Measurements from ENCODE around the gene EMD.
A peak's percentile ranks its signal among the peaks of the same experiment; 100 is the strongest.
"Not testable (repeated sequence)": the region's sequence is repeated elsewhere in the genome, so short reads cannot be mapped to it uniquely, and the experiment has no call there.

EMD gene

DNA sequence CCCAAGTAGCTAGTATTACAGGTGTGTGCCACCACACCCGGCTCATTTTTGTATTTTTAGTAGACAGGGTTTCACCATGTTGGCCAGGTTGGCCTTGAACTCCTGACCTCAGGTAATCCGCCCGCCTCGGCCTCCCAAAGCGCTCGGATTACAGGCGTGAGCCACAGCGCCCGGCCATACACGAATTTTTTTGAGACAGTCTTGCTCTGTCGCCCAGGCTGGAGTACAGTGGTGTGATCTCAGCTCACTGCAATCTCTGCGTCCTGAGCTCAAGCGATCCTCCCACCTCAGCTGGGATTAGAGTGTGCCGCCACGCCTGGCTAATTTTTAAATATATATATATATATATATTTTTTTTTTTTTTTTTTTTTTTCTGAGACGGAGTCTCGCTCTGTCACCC, 17.3 kb downstream of the EMD start:
- not testable (repeated sequence) for DNase-seq (ENCODE audit: low spot score)

DNA sequence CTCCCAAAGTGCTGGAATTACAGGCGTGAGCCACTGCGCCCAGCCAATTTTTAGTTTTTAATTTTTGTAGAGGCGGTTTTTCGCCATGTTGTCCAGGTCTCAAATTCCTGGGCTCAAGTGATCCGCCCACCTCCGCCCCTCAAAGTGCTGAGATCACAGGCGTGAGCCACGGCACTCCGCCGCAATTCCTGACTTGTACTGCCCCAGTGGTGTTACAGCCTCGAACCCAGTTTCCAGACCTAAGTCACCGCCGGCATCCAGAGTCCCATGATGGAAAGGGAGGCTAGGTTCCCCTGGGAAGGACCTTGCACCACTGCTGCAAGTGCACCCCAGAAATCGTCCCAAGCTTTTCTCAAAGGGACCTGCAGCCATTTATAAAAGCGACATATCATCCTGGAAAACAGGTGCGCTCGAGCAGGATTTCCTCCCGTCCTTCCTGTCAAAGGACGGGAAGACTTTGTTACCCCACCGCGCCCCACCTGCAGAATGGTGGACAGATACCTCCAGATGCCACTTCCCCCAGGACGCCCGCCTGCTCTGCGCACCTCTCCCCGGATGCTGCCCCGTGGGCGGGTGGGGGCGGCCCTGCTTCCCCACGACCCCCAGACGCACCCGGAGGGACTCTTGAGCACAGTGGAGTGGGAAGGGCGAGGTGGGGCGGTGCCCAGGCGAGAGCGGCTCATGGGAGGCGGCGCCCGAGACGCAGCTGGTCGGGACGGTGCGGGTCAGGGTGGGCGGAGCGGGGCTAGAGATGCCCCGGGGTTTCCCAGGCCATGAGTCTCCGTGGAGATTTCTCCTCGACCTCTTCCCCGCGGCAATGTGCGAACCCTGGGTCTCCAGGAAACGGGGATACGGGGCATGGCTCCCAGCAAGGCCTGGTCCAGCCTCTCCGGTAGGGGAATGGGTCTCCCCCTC, 18.1 kb downstream of the EMD start:
- DNase-seq (ENCODE audit: low spot score): no peak

DNA sequence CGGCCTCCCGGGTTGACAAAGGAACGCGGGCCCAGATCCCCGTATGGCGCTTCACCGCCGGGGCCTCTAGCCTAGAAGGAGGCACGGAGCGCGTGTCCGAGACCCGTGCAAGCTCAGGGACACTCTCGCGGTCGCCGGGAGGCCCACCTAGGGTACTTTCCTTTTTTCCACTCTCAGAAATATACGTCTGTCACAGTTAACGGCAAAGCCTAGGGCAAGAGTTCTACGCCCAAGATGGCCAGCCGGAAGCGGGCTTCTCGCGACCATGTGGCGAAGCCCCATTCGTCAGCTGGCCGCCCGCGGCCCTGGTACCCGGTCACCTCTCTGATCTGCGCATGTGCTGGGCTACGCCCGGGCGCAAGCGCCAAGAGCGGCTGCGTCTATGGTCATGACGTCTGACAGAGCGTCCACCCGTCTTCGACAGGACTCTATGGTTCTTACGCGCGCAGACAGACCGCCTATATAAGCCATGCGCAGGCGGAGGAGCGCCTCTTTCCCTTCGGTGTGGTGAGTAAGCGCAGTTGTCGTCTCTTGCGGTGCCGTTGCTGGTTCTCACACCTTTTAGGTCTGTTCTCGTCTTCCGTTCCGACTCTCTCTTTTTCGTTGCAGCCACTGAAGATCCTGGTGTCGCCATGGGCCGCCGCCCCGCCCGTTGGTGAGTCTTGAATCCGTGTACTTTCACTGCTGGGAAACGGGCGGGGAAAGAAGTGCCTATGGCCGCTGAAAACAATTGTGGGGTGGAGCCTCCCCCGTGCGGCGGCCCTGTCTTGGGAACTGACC, 19.0 kb downstream of the EMD start, which contains the start of gene RPL10:
Gene RPL10 (plus strand): TSS at position 490 of the 780 bp plus-strand sequence. CDS start 143 bp downstream, at position 633.
- peak; percentile 76 for DNase-seq (ENCODE audit: low spot score)

DNA sequence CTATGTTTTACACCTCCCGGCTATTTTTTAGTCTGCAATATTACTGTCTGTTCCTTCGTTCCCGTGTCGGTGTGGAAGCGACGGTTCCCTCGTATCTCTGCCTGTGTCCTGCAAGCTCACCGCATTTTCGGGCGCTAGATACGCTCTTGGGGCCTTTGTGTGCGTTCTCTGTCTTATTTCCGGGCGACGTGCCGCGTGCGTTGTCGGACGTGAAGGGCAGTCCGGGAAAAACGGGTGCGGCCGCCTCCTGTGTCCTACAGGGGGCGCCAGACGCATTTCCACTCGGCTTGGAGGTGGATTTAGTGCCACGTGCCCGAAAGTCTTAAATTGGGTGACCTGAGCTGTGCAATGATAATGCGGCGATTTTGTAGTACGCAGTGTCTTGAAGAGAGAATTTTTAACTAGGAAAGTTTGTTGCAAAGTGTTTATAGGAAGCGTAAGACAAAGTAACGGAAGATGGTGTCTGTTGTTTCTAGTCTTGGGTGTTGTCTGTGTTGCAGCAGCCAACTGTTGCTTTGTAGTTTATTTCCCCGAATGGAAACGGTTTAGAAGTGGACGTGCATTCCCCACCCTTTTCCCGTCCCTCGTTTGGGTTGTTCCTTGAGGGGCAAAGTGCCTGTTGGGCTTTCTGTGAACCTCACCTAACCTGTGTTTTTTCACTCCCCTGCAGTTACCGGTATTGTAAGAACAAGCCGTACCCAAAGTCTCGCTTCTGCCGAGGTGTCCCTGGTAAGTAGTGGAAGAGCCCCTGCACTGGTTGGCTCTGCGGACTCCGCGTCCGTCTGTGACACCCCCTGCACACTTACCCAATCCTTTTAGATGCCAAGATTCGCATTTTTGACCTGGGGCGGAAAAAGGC, 19.8 kb downstream of the EMD start:
- no peak for DNase-seq (ENCODE audit: low spot score)

DNA sequence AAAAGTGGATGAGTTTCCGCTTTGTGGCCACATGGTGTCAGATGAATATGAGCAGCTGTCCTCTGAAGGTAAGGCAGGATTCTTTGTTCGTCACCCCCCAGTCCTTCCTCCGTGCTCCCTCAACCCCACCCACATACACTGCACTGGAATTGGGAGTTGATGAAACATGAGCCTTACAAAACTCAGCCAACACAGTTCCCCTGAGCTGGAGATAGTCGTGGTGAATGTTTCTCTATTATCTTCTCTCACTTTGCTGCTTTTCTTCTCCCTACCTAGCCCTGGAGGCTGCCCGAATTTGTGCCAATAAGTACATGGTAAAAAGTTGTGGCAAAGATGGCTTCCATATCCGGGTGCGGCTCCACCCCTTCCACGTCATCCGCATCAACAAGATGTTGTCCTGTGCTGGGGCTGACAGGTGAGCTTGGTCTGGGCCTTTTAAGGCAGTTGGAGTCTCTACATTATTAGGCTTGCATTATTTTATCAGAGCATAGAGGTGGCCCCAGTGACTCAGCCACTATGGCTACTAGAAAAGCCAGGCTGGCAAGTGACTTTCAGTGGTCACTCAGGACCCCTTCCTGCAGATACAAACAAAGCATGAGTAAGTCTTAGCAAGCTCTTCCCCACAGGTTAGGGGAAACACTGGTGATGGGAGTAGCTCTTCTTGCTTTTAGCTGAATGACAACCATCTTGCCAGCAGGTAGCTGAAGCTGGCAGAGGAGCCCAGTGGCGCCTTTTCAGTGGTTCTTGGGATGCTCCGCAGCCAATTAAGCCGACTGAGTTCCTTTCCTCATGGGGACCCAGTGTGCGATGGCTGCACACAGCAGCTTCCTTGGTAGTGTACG, 20.7 kb downstream of the EMD start:
- DNase-seq (ENCODE audit: low spot score): no peak

DNA sequence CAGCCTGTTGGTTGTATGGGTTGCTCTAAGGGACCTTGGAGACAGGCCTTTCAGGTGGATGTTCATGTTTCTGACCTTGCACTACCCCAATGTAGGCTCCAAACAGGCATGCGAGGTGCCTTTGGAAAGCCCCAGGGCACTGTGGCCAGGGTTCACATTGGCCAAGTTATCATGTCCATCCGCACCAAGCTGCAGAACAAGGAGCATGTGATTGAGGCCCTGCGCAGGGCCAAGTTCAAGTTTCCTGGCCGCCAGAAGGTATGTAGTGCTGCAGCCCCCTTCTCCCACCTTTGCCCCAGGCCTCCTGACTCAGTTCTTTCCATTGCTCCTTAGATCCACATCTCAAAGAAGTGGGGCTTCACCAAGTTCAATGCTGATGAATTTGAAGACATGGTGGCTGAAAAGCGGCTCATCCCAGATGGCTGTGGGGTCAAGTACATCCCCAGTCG, 21.3 kb downstream of the EMD start:
- not testable (repeated sequence) for DNase-seq (ENCODE audit: low spot score)

DNA sequence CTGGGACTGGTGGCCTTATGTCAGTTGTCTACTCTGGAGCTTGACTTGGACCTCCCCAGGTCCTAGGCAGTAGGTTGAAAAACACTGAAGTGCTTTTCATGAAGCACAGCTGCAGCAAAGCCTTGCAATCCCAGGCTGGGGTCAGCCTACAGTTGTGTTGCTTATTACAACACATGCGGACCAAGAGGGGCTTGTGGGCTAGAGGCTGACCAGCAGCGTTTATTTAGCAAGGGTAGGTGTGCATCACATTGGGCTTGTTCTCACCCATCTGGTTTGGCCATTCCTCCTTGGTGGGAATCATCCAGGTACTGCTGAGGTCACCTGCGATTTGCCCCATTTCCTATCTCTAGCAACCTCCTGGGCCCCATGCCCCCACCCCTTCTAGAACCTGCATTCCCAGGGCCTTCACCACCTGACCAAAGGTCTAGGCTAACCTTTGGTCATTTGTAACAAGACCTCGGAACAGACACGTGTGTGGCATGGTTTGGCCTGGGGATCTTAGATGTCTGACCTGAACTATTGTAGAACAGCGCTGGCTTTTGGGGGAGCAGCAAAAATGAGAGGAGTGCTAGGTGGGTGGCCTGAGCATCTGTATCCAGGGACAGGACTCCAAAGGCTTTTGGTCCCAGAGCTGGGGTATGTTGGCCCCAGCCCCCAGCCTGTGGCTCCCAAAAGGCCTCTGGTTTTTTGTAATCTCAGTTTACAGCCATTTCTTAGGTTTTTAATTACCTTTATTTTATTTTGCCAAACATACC, 22.1 kb downstream of the EMD start:
- DNase-seq (ENCODE audit: low spot score): no peak

DNA sequence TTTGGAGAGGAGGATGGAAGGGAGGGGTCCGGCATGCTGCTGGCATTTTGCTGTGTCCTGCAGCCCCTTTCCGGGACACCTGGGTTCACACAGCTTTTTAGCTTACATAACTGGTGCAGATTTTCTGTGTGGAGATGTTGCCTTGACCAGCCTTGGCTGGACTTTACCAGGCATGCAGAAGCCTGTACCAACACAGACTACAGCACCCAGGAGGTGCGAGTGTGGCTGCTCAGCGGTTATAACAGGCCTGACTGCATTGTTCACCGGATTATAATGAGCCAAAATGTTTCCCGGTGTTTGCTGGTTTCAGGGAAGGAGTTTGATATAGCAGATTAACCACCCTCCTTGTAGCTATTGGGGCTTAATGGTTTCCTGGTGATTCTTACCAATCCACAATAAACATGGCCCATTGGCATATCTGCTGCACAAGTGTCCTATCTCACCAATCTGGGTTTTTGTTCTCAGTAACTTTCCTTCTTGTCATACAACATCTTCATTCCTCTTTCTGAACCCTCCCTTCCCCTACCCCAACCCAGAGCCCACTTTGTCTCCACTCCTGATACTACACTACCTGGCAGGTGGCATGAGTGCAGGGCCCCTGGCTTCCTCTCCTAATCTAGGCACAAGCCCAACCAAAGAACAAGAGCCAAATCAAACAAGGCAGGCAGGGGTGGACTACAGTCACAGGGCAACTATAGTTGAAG, 23.0 kb downstream of the EMD start:
- no peak for DNase-seq (ENCODE audit: low spot score)

DNA sequence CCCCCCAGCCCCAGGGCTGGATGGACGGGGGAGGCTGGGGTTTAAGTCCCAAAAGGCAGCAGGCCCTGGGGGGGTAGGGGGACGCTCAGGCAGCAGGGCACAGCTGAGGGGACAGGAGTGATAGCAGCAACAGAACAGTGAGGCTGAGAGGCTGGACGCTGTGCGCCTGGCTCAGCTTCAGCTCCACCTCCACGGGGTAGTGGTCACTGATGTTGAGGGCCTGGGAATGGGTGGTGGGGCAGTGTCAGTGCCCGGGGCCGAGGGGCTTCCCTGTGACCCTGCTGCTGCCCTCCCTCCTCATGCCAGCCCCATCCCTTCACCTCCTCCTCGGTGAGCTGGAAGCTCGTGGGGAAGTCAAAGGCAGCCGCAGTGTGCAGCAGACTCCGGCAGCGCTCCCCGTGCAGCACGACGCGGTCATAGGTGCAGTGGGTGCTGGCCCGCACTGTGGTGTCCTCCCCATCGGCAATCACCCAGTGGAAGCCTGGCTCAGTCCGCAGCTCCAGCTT, 23.6 kb downstream of the EMD start:
- DNase-seq (ENCODE audit: low spot score): no peak

DNA sequence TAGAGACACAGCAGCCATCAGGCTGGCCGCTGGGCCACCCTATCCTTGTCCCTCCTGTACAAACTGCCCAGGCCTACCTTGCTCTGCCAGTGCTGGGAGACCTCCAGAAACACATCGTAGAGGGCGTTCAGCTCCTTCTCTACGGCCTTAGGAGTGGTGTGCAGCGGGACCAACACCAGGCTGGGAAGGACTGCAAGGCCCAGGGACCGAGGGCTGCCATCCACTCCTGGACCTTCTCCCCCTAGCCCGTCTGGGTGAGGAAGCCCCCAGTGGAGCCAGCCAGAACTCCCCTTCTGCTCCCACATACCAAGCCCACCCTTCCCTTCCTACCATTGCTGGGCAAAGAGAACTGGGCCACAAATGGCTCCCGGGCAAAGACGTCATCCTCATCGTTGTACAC, 24.1 kb downstream of the EMD start:
- DNase-seq (ENCODE audit: low spot score): no peak

DNA sequence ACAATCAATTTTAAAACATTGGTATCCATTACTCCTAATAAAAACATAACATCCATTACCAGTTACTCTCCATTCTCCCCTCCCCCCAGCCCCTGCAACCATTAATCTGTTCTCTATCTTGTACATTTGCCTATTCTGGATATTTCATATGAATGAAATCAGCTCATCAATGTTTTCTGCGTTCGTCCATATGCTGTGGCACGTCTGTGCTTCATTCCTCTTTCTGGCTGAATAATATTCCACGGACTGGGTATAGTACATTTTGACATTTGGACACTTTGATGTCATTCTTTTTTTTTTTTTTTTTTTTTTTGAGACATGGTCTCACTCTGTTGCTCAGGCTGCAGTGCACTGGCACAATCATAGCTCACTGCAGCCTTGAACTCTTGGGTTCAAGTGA, 24.8 kb downstream of the EMD start:
- DNase-seq (ENCODE audit: low spot score): no peak

DNA sequence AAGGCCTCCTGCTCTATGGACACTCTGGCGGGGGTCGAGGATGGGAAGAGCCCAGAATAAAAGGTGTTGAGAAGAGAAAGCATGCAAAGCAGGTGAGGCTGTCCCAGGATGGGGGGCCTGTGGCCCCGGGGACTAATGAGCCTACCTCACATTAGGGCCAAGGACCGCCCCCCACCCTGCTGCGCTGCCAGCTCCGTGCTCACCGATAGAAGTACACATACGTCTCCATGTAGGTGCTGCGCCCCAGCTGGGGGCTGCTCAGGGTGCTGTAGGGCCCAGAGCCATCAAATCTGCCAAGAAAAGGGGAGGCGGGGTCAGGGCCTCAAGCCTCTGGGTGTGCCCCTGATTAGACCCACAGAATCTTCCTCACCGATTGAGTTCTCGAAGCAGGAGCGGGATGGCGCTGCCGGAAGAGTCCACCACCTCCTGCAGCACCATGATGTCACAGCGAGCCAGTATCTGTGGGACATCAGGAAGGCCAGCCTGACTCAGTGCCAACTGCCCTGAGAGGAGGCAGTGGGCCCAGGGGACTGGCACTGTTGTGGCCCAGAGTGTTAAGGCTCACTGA, 25.6 kb downstream of the EMD start:
- DNase-seq (ENCODE audit: low spot score): no peak

DNA sequence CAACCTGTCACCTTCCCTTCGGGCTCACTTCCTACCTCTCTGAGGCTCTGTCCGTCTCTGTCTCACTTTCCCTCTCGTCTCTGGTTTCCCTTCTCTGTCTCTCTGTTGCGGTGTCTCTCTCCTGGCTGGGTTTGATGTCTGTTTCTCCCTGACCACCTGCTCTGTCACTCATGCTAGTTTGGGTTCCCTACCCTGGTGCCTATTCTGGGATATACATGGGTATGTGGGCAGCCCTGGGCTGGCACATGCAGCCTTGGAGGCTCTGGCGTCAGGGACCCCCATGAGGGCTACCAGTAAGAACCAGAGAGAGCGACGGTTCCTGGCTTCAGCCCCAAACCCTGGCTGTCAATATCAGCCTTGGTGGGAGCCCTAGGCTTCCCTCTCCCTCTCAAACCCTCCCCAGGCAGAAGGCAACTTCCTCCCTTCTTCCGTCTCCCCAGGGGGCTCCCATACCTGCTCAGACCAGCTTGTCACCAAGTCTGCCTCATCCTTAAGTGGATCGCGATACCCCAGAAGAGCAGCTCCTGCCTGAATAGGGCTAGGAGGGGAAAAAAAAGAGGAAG, 29.6 kb downstream of the EMD start:
- no peak for DNase-seq (ENCODE audit: low spot score)

DNA sequence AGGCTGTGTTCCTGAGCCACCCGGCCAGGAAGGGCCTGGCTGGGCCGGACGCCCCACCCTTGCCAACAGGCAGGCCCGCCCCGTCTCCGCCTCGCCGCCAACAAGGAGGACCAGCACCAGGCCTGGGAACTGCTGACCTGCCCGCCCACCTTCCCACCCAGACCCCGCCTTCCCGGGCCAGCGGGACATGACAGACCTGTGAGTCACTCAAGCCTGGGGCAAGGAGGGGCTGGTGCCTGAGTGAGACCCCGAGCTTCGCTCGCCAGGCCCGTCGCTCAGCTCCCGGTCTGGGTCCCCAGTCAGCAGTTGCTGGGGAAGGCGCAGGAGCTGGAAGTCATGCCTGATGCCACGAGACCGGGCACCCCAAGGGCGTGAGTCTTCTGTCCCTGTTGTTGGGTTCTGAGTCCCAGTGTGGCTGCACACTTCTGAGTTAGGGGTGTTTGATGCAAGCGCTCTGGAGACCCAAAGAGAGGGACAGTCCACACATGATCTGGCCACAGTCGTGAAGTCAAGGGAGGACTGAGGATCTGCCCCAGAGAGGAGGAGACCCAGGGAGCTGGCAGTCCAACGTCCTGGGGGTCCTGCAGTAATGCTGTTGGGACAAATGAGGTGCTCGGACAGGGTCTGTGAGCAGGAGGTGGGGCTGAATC, 30.3 kb downstream of the EMD start, which contains the start of gene DNASE1L1:
Gene DNASE1L1 (minus strand): TSS at position 33 of the 650 bp plus-strand sequence. CDS start 3,686 bp downstream, outside the sequence.
- DNase-seq (ENCODE audit: low spot score): peak; percentile 78

DNA sequence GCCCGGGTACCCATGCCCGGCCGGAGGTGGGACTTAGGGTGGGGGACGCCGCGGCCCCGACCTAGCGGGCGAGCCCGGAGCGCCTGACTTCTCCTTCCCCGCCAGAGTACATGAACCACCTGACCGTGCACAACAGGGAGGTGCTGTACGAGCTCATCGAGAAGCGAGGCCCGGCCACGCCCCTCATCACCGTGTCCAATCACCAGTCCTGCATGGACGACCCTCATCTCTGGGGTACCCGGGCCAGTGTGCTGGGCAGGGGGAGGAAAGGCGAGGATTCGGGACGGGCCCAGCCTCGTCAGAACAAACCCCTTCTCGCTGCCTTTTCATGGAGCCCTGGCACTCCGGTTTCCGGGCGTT, 32.9 kb downstream of the EMD start:
- DNase-seq (ENCODE audit: low spot score): no peak

DNA sequence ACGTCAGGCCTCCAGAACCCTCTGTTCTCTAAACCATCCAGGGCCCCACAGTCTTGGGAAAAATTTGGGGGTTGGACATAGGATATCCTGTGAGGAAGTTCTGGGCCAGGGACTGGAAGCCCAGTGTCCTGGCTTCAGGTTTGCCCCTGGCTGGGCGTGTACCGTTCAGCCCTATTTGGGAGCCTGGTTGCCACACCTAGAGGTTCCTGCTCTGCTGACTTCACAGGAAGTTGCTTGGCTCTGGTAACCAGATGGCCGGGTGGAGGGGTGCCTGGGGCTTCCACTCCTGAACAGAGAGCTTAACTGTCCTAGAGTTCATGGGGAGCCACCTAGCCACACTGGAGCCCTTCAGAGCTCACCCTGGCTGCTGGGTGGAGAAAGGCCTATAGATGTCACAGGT, 33.4 kb downstream of the EMD start:
- DNase-seq (ENCODE audit: low spot score): no peak

DNA sequence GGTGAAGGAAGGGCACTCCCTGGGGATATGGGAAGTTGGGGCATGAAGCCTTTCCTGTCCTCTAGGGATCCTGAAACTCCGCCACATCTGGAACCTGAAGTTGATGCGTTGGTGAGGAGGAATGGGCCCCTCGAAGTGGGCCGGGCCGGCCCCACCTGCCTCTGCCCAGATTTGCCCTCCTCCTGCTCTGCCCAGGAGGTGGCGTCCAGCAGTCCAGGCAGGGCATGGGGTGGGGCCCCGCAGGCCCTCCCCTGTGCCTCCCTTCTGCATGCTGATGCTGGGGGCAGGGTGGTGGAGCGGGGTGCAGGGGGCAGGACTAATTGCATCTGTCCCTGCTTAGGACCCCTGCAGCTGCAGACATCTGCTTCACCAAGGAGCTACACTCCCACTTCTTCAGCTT, 34.0 kb downstream of the EMD start:
- no peak for DNase-seq (ENCODE audit: low spot score)

DNA sequence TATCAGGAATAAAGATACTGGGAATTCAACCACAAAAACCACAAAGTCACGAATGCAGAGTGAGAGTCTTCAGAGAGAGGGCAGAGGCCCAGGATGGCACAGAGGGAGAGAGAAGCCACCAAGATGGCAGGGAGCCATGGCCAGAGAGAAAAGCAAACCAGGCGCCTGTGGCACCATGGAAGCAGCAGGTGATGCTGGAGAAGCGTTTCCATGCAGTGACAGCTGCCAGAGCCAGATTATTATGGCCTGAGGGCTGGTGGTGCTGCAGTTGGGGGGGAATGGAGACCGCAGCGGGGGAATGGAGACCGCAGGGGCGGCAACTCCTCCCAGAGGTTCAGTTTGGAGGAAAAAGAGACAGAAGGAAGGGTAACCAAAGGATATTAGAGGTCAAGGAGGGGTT, 38.1 kb downstream of the EMD start:
- DNase-seq (ENCODE audit: low spot score): no peak

Data from kidney capillary endothelial cell (primary cell).